ENCODE measurements around the gene ASPSCR1. TPM values are rescaled to one million over a fixed set of nuclear protein-coding genes. Genes with fewer than 3 reads are reported as not detected.

Gene ASPSCR1
- total and polyA plus RNA-seq, 5 donors = 16.6 to 28.9 (median 21.2) TPM

Other genes starting within 250 kb of the ASPSCR1 start
- not detected for gene GCGR, start 173.5 kb upstream of the ASPSCR1 start, total RNA-seq
- gene GCGR, start 173.5 kb upstream of the ASPSCR1 start, polyA plus RNA-seq = not detected
- gene MCRIP1, start 144.3 kb upstream of the ASPSCR1 start, total RNA-seq = 100 to 1,000 TPM in 2 of 4 donors, 10 to 100 TPM in 2; 88.1 to 120 (median 96.5) TPM
- 146 TPM for gene MCRIP1, start 144.3 kb upstream of the ASPSCR1 start, polyA plus RNA-seq
- gene PPP1R27, start 142.6 kb upstream of the ASPSCR1 start, total RNA-seq = under 1 TPM in 1 of 4 donors, not detected in 3; 0.85 TPM
- gene PPP1R27, start 142.6 kb upstream of the ASPSCR1 start, polyA plus RNA-seq = not detected
- gene P4HB, start 117.1 kb upstream of the ASPSCR1 start, total RNA-seq = 100 to 1,000 TPM; 272 to 375 (median 350) TPM
- gene P4HB, start 117.1 kb upstream of the ASPSCR1 start, polyA plus RNA-seq = 278 TPM
- 100 to 1,000 TPM; 113 to 217 (median 142) TPM for gene ARHGDIA, start 106.3 kb upstream of the ASPSCR1 start, total RNA-seq
- gene ARHGDIA, start 106.3 kb upstream of the ASPSCR1 start, polyA plus RNA-seq = 101 TPM
- 10 to 100 TPM; 32.5 to 46.2 (median 39.1) TPM for gene ALYREF, start 86.0 kb upstream of the ASPSCR1 start, total RNA-seq
- 18.9 TPM for gene ALYREF, start 86.0 kb upstream of the ASPSCR1 start, polyA plus RNA-seq
- 100 to 1,000 TPM; 135 to 167 (median 148) TPM for gene ANAPC11, start 85.9 kb upstream of the ASPSCR1 start, total RNA-seq
- 338 TPM for gene ANAPC11, start 85.9 kb upstream of the ASPSCR1 start, polyA plus RNA-seq
- gene NPB, start 75.4 kb upstream of the ASPSCR1 start, total RNA-seq = under 1 TPM; 0.14 to 0.53 (median 0.29) TPM
- 0.32 TPM for gene NPB, start 75.4 kb upstream of the ASPSCR1 start, polyA plus RNA-seq
- gene PCYT2, start 66.2 kb upstream of the ASPSCR1 start, total RNA-seq = 10 to 100 TPM; 16.7 to 24.8 (median 18.6) TPM
- gene PCYT2, start 66.2 kb upstream of the ASPSCR1 start, polyA plus RNA-seq = 28.5 TPM
- gene SIRT7, start 59.5 kb upstream of the ASPSCR1 start, total RNA-seq = 10 to 100 TPM in 1 of 4 donors, 1 to 10 TPM in 3; 7.6 to 10.1 (median 8.9) TPM
- gene SIRT7, start 59.5 kb upstream of the ASPSCR1 start, polyA plus RNA-seq = 7.3 TPM
- gene MAFG, start 49.9 kb upstream of the ASPSCR1 start, total RNA-seq = 10 to 100 TPM; 16.6 to 28.9 (median 26.0) TPM
- gene MAFG, start 49.9 kb upstream of the ASPSCR1 start, polyA plus RNA-seq = 18.4 TPM
- 1 to 10 TPM; 2.7 to 8.5 (median 6.7) TPM for gene PYCR1, start 40.3 kb upstream of the ASPSCR1 start, total RNA-seq
- 4.3 TPM for gene PYCR1, start 40.3 kb upstream of the ASPSCR1 start, polyA plus RNA-seq
- gene MYADML2, start 30.4 kb upstream of the ASPSCR1 start, total RNA-seq = 1 to 10 TPM in 2 of 4 donors, under 1 TPM in 1, not detected in 1; 0.51 to 1.9 (median 1.4) TPM
- 1.2 TPM for gene MYADML2, start 30.4 kb upstream of the ASPSCR1 start, polyA plus RNA-seq
- gene NOTUM, start 16.4 kb upstream of the ASPSCR1 start, total RNA-seq = not detected
- 0.05 TPM for gene NOTUM, start 16.4 kb upstream of the ASPSCR1 start, polyA plus RNA-seq
- gene CENPX, start 45.2 kb downstream of the ASPSCR1 start, total RNA-seq = 10 to 100 TPM; 20.1 to 28.6 (median 26.0) TPM
- gene CENPX, start 45.2 kb downstream of the ASPSCR1 start, polyA plus RNA-seq = 31.2 TPM
- gene LRRC45, start 45.7 kb downstream of the ASPSCR1 start, total RNA-seq = 1 to 10 TPM; 3.2 to 6.7 (median 6.0) TPM
- 4.9 TPM for gene LRRC45, start 45.7 kb downstream of the ASPSCR1 start, polyA plus RNA-seq
- 1 to 10 TPM; 1.0 to 2.0 (median 1.5) TPM for gene RAC3, start 54.0 kb downstream of the ASPSCR1 start, total RNA-seq
- gene RAC3, start 54.0 kb downstream of the ASPSCR1 start, polyA plus RNA-seq = 2.4 TPM
- 100 to 1,000 TPM; 127 to 181 (median 168) TPM for gene DCXR, start 60.1 kb downstream of the ASPSCR1 start, total RNA-seq
- 196 TPM for gene DCXR, start 60.1 kb downstream of the ASPSCR1 start, polyA plus RNA-seq
- gene RFNG, start 74.2 kb downstream of the ASPSCR1 start, total RNA-seq = 10 to 100 TPM; 19.0 to 25.1 (median 20.2) TPM
- 25.4 TPM for gene RFNG, start 74.2 kb downstream of the ASPSCR1 start, polyA plus RNA-seq
- 10 to 100 TPM; 87.1 to 93.7 (median 90.6) TPM for gene GPS1, start 74.3 kb downstream of the ASPSCR1 start, total RNA-seq
- gene GPS1, start 74.3 kb downstream of the ASPSCR1 start, polyA plus RNA-seq = 75.1 TPM
- 10 to 100 TPM; 51.3 to 63.1 (median 58.4) TPM for gene DUS1L, start 88.2 kb downstream of the ASPSCR1 start, total RNA-seq
- 82.1 TPM for gene DUS1L, start 88.2 kb downstream of the ASPSCR1 start, polyA plus RNA-seq
- gene FASN, start 120.6 kb downstream of the ASPSCR1 start, total RNA-seq = 10 to 100 TPM; 14.3 to 71.8 (median 23.4) TPM
- gene FASN, start 120.6 kb downstream of the ASPSCR1 start, polyA plus RNA-seq = 86.3 TPM
- 10 to 100 TPM; 14.8 to 17.3 (median 16.5) TPM for gene CCDC57, start 235.2 kb downstream of the ASPSCR1 start, total RNA-seq
- gene CCDC57, start 235.2 kb downstream of the ASPSCR1 start, polyA plus RNA-seq = 12.1 TPM